HepG2 (cell line): ENCODE data around the gene MNX1. TPM values are rescaled to one million over a fixed set of nuclear protein-coding genes. Genes with fewer than 3 reads are reported as not detected.
A peak's percentile ranks its signal among the peaks of the same experiment; 100 is the strongest.

ENCODE experiments used
- DMAP1 ChIP-seq: IDR thresholded peaks from 2 replicates; pipeline ENCODE4 v1.6.1; 2016
- HIVEP1 ChIP-seq: sonication (generic); formaldehyde crosslinking; IDR thresholded peaks from 2 replicates; pipeline ENCODE4 v1.4.0; 2020; ENCODE audit warnings: mild to moderate bottlenecking, missing genetic modification reagents
- ISL2 ChIP-seq: sonication (generic); formaldehyde crosslinking; IDR thresholded peaks from 2 replicates; pipeline ENCODE4 v1.5.0; 2020; ENCODE audit warnings: missing genetic modification reagents
- POLR2G ChIP-seq: fragments of 200-400 bp; formaldehyde crosslinking; IDR thresholded peaks from 2 replicates; pipeline ENCODE4 v1.6.1; 2018; ENCODE audit warnings: mild to moderate bottlenecking, low read depth, low read length, moderate library complexity
- SMYD3 ChIP-seq: sonication (generic); formaldehyde crosslinking; IDR thresholded peaks from 2 replicates; pipeline ENCODE4 v1.8.1; 2023; ENCODE audit warnings: mild to moderate bottlenecking, missing genetic modification reagents
- YY1 ChIP-seq: IDR thresholded peaks from 2 replicates; pipeline ENCODE4 v1.6.1; 2011; ENCODE audit warnings: low read length, low read depth, moderate library complexity, mild to moderate bottlenecking; ENCODE audit not compliant: insufficient read depth, insufficient replicate concordance
- ZBTB34 ChIP-seq: sonication (generic); formaldehyde crosslinking; IDR thresholded peaks from 2 replicates; pipeline ENCODE4 v1.8.0; 2022; ENCODE audit warnings: mild to moderate bottlenecking, missing genetic modification reagents
- ZNF12 ChIP-seq: sonication (generic); formaldehyde crosslinking; IDR thresholded peaks from 2 replicates; pipeline ENCODE4 v1.5.0; 2020; ENCODE audit warnings: missing genetic modification reagents
- ZNF263 ChIP-seq: sonication (generic); formaldehyde crosslinking; IDR thresholded peaks from 2 replicates; pipeline ENCODE4 v1.4.0; 2020; ENCODE audit warnings: missing genetic modification reagents
- polyA plus RNA-seq, 8 experiments: library from polyadenylated mRNA; depleted of rRNA in 3 of 8; stranded (reverse) in 7 of 8; unstranded in 1 of 8; fragments of >200 nt; fragmentation: Illumina TruSeq in 4 of 8; extraction: Trizol in 4 of 8; gene quantifications; 2 replicates each; pipeline versions ENCODE4 v1.2.1 to v1.2.3, GENCODE V29; 2011 to 2016; ENCODE audit warnings: low read depth in 4 of 8, missing spikeins in 1 of 8, mixed read lengths in 1 of 8; ENCODE audit not compliant: insufficient read depth in 1 of 8
- total RNA-seq, 5 experiments: library from RNA; depleted of rRNA; stranded (reverse); fragments of >200 nt; fragmentation: Illumina TruSeq; extraction: Trizol; gene quantifications; 2 replicates each; pipeline ENCODE4 v1.2.3, GENCODE V29; 2016; ENCODE audit warnings: low read depth in 1 of 5
- TF ChIP-seq, protein P1 (sequence below): sonication (generic); formaldehyde crosslinking; IDR thresholded peaks from 2 replicates; pipeline ENCODE4 v1.4.0; 2020; ENCODE audit warnings: mild to moderate bottlenecking, missing genetic modification reagents
- TF ChIP-seq, protein P2 (sequence below): sonication (generic); formaldehyde crosslinking; IDR thresholded peaks from 2 replicates; pipeline ENCODE4 v1.5.0; 2020; ENCODE audit warnings: mild to moderate bottlenecking, missing genetic modification reagents, borderline replicate concordance

Gene MNX1
- total and polyA plus RNA-seq, 2 of the 13 experiments (the other 11 are each of a cell fraction or from before 2014, with no cell fraction given), result 0.94 to 6.1 TPM

DNA sequence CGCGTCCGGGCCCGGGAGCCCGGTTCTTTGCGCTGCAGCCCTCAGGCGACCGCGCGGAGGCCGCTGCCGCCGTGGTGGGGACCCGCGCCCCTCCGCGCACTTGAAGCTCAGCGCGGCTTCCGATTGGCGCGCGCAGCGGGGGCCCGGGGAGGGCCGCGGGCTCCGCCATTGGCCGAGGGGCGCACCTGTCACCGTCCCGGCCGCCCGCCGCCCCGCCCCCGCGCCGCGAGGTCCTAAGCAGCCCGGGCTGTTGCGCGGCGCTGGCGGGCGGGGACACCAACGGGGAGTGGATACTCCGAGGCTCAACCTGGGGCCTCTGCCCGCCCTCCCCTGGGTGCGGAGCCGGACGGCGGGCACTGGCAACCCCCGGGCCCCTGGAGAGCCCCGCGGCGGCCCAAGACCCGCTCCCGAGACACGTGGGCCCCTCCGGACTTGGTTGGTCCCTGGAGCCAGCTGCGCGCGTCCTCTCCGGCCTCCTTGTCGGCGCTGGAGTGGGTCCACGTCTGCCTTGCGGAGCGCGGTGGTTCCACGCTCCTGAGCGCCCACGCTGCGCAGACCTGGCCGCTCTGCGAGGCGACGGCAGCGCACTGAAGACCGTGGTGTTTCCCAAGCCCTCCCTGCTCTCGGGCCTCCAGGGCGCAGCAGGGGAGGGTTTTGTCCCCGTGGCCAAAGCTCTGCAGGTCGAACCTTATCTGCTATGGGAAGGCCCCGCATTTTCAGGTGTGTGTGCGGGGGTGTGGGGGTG lies at the start of gene MNX1 (continued):
- TF ChIP-seq, protein P1, sequence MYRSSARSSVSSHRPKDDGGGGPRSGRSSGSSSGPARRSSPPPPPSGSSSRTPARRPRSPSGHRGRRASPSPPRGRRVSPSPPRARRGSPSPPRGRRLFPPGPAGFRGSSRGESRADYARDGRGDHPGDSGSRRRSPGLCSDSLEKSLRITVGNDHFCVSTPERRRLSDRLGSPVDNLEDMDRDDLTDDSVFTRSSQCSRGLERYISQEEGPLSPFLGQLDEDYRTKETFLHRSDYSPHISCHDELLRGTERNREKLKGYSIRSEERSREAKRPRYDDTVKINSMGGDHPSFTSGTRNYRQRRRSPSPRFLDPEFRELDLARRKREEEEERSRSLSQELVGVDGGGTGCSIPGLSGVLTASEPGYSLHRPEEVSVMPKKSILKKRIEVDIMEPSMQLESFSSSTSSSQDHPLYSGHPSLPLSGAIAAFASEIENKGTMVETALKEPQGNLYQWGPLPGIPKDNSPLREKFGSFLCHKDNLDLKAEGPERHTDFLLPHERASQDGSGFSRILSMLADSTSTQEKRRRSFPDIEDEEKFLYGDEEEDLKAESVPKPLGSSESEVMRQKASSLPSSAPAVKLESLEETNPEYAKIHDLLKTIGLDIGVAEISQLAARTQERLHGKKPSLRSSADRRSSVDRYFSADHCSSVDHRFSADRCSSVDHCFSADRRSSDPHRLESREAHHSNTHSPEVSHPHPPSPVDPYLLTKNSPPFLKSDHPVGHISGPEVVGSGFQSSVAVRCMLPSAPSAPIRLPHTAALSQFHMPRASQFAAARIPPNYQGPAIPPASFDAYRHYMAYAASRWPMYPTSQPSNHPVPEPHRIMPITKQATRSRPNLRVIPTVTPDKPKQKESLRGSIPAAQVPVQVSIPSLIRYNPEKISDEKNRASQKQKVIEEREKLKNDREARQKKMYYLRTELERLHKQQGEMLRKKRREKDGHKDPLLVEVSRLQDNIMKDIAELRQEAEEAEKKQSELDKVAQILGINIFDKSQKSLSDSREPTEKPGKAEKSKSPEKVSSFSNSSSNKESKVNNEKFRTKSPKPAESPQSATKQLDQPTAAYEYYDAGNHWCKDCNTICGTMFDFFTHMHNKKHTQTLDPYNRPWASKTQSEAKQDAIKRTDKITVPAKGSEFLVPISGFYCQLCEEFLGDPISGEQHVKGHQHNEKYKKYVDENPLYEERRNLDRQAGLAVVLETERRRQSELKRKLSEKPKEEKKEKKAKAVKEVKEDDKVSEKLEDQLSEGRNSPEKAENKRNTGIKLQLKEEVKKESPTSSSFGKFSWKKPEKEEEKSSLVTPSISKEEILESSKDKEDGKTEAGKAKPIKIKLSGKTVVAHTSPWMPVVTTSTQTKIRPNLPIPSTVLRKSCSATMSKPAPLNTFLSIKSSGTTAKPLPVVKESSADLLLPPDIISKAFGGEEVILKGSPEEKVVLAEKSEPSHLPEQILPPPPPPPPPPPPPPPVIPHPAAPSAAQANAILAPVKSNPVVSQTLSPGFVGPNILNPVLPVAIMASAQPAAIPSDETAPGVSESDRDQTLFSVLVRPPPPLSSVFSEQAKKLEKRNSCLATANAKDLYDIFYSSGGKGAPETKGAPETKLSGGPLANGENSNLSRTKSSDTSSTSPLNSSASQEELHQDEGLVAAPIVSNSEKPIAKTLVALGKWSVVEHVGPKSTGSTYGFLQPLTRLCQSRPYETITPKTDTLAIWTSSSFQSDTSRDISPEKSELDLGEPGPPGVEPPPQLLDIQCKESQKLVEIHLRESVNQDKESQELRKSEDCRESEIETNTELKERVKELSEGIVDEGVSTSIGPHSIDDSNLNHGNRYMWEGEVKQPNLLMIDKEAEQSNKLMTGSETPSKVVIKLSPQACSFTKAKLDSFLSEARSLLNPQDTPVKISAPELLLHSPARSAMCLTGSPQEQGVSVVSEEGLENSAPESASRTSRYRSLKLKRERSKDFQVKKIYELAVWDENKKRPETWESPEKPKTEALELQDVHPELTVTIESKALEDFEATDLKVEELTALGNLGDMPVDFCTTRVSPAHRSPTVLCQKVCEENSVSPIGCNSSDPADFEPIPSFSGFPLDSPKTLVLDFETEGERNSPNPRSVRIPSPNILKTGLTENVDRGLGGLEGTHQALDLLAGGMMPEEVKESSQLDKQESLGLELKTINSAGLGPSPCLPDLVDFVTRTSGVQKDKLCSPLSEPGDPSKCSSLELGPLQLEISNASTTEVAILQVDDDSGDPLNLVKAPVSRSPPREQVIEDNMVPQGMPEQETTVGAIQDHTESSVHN, result no peak
- TF ChIP-seq ZNF263 (CRISPR knock-in tag) (0 out of 2 replicates have a peak, but pooled peaks have one; percentile 31), POLR2G (peak; percentile 67), YY1 (peak; percentile 34), SMYD3 (CRISPR knock-in tag) (no peak), ISL2 (0 out of 2 replicates have a peak, but pooled peaks have one; percentile 28), ZNF12 (no peak), DMAP1 (CRISPR knock-in tag) (0 out of 2 replicates have a peak, but pooled peaks have one; percentile 5), ZBTB34 (CRISPR knock-in tag) (0 out of 2 replicates have a peak, but pooled peaks have one; percentile 18), HIVEP1 (no peak)
- TF ChIP-seq, protein P2, sequence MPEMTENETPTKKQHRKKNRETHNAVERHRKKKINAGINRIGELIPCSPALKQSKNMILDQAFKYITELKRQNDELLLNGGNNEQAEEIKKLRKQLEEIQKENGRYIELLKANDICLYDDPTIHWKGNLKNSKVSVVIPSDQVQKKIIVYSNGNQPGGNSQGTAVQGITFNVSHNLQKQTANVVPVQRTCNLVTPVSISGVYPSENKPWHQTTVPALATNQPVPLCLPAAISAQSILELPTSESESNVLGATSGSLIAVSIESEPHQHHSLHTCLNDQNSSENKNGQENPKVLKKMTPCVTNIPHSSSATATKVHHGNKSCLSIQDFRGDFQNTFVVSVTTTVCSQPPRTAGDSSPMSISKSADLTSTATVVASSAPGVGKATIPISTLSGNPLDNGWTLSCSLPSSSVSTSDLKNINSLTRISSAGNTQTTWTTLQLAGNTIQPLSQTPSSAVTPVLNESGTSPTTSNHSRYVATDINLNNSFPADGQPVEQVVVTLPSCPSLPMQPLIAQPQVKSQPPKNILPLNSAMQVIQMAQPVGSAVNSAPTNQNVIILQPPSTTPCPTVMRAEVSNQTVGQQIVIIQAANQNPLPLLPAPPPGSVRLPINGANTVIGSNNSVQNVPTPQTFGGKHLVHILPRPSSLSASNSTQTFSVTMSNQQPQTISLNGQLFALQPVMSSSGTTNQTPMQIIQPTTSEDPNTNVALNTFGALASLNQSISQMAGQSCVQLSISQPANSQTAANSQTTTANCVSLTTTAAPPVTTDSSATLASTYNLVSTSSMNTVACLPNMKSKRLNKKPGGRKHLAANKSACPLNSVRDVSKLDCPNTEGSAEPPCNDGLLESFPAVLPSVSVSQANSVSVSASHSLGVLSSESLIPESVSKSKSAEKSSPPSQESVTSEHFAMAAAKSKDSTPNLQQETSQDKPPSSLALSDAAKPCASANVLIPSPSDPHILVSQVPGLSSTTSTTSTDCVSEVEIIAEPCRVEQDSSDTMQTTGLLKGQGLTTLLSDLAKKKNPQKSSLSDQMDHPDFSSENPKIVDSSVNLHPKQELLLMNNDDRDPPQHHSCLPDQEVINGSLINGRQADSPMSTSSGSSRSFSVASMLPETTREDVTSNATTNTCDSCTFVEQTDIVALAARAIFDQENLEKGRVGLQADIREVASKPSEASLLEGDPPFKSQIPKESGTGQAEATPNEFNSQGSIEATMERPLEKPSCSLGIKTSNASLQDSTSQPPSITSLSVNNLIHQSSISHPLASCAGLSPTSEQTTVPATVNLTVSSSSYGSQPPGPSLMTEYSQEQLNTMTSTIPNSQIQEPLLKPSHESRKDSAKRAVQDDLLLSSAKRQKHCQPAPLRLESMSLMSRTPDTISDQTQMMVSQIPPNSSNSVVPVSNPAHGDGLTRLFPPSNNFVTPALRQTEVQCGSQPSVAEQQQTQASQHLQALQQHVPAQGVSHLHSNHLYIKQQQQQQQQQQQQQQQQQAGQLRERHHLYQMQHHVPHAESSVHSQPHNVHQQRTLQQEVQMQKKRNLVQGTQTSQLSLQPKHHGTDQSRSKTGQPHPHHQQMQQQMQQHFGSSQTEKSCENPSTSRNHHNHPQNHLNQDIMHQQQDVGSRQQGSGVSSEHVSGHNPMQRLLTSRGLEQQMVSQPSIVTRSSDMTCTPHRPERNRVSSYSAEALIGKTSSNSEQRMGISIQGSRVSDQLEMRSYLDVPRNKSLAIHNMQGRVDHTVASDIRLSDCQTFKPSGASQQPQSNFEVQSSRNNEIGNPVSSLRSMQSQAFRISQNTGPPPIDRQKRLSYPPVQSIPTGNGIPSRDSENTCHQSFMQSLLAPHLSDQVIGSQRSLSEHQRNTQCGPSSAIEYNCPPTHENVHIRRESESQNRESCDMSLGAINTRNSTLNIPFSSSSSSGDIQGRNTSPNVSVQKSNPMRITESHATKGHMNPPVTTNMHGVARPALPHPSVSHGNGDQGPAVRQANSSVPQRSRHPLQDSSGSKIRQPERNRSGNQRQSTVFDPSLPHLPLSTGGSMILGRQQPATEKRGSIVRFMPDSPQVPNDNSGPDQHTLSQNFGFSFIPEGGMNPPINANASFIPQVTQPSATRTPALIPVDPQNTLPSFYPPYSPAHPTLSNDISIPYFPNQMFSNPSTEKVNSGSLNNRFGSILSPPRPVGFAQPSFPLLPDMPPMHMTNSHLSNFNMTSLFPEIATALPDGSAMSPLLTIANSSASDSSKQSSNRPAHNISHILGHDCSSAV, result no peak
